GM13977 (cell line): Measurements from ENCODE around the gene UBE2O.

ENCODE experiments used
- DNase-seq: peaks from one replicate; pipeline ENCODE4 v3.0.0; 2012; ENCODE audit warnings: low spot score
- in situ Hi-C: fragments of 300-500 bp; cut with MboI; formaldehyde crosslinking; loops from one replicate; pipeline ENCODE4 v1.12.0; 2022; ENCODE audit warnings: low sequenced_read_pairs, low pct_unique_long_range_greater_than_20kb, mixed read lengths, inconsistent platforms; ENCODE audit not compliant: unreplicated experiment
- TF ChIP-seq, protein P1 (sequence below): IDR thresholded peaks from 2 replicates; pipeline ENCODE4 v1.5.1; 2012; ENCODE audit warnings: mild to moderate bottlenecking, control low read depth; ENCODE audit not compliant: insufficient read depth; ENCODE audit errors: extremely low read depth, missing control alignments

UBE2O gene

DNA sequence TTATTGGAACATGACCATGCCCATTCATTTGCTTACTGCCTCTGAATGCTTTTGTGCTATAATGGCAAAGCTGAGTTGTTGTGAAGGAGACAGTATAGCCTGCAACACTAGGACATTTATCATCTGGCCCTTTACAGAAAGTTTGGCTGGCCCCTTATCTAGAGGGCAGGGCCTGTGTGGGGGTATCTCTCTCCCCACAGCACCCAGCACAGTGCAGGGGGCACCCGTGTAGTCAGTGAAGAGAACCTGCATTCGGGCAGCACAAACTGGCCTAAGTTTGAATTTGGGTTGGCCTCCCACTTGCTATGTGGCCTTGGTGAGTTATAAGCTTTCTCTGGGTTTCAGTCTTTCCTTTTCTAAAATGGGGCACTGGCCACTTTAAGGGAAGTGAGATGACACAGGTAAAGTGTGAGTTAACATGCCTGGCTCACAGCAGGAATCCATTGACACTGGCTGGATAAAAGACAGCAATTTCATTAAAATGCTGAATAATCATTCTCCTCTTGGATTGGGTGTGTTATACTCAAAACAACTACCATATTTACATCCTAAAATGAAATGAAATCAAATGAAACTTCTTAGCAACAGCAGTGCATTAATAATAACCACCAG is 12.1 kb downstream of the UBE2O start:
- DNase-seq = no peak
- in situ Hi-C loops = no loop called here
- TF ChIP-seq, protein P1, sequence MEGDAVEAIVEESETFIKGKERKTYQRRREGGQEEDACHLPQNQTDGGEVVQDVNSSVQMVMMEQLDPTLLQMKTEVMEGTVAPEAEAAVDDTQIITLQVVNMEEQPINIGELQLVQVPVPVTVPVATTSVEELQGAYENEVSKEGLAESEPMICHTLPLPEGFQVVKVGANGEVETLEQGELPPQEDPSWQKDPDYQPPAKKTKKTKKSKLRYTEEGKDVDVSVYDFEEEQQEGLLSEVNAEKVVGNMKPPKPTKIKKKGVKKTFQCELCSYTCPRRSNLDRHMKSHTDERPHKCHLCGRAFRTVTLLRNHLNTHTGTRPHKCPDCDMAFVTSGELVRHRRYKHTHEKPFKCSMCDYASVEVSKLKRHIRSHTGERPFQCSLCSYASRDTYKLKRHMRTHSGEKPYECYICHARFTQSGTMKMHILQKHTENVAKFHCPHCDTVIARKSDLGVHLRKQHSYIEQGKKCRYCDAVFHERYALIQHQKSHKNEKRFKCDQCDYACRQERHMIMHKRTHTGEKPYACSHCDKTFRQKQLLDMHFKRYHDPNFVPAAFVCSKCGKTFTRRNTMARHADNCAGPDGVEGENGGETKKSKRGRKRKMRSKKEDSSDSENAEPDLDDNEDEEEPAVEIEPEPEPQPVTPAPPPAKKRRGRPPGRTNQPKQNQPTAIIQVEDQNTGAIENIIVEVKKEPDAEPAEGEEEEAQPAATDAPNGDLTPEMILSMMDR = no peak

DNA sequence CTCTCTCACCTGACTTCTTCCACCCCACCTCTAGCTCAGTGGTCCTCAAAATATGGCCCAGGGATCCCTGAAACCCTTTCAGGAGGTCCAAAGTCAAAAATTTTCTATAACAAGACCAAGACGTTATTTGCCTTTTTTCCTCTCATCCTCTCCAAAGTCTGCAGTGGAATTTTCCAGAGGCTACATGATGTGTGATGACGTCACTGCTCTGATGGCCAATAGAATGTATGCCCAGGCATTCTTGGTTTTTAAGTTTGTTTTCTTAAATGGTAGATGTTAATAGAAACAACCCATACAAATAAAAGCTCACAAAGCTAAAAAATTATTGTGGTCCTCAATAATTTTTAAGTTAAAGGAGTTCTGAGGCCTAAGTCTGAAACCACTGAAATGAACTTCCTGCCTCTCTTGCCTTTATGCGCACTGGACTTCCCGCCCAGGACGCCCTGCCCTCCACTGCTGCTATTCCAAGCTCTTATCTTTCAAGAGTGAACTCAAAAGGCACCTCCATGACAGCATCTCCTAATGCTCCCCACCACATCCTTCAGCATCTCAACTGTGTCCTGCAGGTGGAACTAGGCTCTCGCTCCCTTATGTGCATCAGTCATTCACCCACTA is 13.5 kb downstream of the UBE2O start:
- TF ChIP-seq, protein P1 = no peak
- no peak for DNase-seq
- in situ Hi-C loops = no loop called here

DNA sequence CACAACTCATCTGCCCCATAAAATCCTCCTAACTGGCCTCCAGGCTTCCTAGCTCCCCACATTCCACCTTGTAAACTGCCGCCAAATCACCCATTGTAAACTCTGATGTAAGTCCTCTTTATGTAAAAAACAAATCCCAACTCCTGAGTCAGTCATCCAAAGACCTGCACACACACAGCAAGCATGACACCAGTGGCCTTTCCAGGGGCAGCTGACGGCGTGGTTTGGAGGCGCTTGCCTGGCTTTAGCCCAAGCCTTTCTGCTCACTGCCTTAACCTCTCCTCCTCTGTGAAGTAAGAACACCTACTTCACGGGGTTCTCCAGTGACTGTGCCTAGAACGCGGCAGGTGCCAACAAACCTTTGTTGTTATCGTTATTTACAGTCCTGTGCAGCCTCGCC is 14.0 kb downstream of the UBE2O start:
- in situ Hi-C loops = no loop called here
- no peak for DNase-seq
- TF ChIP-seq, protein P1 = no peak

DNA sequence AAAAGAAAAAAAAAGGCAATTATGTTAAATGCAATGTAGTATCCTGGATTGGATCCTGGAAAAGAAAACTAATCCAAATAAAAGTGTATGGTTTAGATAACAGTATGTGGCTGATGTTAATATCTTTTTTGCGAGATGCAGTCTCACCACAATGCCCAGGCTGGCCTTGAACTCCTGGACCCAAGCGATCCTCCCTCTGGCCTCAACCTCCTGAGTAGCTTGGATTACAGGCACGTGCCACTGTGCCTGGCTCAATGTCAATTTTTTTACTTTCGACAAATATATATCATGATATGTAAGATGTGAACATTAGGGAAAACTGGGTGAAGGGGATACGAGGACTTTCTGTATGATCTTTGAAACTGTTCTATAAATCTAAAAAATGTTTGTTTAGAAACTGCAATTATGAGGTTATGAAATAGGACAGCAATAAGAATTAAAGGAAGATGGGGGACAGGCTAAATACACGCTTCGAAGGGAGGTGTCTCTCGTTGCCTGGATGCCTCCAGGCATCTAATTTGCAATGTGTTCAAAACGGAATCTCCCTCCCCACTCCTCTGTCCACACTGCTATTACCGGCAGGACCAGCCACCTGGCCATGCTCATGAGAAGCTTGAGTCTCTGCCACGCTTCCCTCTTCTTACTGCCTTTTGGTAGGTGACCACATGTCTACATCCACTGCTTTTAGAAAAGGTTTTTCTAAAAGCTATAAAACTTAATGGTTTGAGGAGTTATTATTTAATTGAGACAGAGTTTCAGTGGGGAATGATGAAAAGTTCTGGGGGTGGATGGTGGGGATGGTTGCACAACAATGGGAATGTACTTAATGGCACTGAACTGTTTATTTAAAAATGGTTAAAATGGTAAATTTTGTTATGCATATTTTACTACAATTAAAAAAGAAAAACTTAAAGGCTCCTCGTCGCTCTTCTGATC is 15.2 kb downstream of the UBE2O start:
- in situ Hi-C loops = no loop called here
- no peak for DNase-seq
- TF ChIP-seq, protein P1 = no peak

DNA sequence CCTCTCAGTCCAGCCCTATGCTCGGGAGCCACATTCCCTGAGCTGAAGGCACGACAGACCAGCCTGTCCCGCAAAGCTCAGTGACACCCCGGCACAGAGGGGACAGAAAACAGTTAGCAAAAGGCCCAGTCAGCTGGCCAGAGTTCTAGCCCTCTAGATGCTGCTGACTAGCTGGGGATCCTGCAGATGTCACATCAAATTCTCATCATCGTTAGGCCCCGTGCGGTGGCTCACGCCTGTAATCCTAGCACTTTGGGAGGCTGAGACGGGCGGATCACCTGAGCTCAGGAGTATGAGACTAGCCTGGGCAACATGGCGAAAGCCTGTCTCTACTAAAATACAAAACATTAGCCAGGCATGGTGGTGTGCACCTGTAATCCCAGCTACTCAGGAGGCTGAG is 17.2 kb downstream of the UBE2O start:
- in situ Hi-C loops = no loop called here
- TF ChIP-seq, protein P1 = no peak
- DNase-seq = no peak

DNA sequence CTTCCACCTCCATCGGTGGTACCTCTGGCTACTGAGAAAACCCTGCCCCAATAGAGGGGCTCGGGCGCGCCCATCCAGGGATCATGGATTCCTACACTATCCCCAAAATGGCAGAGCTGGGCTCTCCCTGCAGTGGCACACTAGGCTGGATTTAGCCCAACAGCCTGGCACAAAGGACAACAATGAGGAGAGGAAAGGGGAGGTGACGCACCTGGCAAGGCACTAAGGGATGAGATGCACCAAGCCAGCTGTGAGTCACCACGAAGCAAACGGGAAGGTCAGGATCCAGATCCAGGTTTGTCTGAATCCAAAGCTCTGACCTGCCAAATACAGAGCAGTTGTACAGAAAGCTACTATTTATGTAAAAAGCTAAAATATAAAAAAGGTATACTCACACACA is 18.1 kb downstream of the UBE2O start:
- DNase-seq = no peak
- TF ChIP-seq, protein P1 = no peak
- in situ Hi-C loops = no loop called here
